Ovary (tissue), 3 donors: ENCODE results near the gene DNAJA3.

Source experiments
- EP300 ChIP-seq: sonication (generic); formaldehyde crosslinking; IDR thresholded peaks from one replicate; pipeline ENCODE4 v1.6.1; 2017; ENCODE audit warnings: antibody characterized with exemption
- POLR2A ChIP-seq: fragments of 450-650 bp; IDR thresholded peaks from one replicate; pipeline ENCODE4 v1.6.1; 2017; ENCODE audit warnings: antibody characterized with exemption, mild to moderate bottlenecking, moderate library complexity
- TF ChIP-seq, protein P1 (sequence below), 3 donors: fragments of 450-650 bp in 2 of 3; fragments of 200-600 bp in 1 of 3; IDR thresholded peaks; one replicate each; pipeline versions ENCODE4 v1.5.1 to v1.8.0; 2016 to 2022; ENCODE audit warnings: antibody characterized with exemption in 3 of 3, mild to moderate bottlenecking in 1 of 3
- donor health status: DM: no; HTN: no; CAD: no.

GRCh38 chr16:4477966-4478365 lies 52.3 kb downstream of the DNAJA3 start:
- TF ChIP-seq POLR2A = no peak
- TF ChIP-seq, protein P1, sequence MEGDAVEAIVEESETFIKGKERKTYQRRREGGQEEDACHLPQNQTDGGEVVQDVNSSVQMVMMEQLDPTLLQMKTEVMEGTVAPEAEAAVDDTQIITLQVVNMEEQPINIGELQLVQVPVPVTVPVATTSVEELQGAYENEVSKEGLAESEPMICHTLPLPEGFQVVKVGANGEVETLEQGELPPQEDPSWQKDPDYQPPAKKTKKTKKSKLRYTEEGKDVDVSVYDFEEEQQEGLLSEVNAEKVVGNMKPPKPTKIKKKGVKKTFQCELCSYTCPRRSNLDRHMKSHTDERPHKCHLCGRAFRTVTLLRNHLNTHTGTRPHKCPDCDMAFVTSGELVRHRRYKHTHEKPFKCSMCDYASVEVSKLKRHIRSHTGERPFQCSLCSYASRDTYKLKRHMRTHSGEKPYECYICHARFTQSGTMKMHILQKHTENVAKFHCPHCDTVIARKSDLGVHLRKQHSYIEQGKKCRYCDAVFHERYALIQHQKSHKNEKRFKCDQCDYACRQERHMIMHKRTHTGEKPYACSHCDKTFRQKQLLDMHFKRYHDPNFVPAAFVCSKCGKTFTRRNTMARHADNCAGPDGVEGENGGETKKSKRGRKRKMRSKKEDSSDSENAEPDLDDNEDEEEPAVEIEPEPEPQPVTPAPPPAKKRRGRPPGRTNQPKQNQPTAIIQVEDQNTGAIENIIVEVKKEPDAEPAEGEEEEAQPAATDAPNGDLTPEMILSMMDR (IDR thresholded peaks at IDR 0.05) = no peak
- TF ChIP-seq EP300 = no peak
